ENCODE data around the gene MBP. TPM values are rescaled to one million over a fixed set of nuclear protein-coding genes. Genes with fewer than 3 reads are reported as not detected.

The MBP gene
- total and polyA plus RNA-seq, 2 of the 13 experiments (the other 11 are each of a cell fraction or from before 2014, with no cell fraction given), result 5.0 to 8.5 TPM

GRCh38 chr18:77062518-77063003 lies 70.0 kb downstream of the MBP start:
- Histone ChIP-seq H3K27me3 (ENCODE audit: control insufficient read depth in 1 of 2, insufficient read depth in 2 of 2, low read length in 2 of 2) (no peaks in the 10 kb centered on the region), H3K36me3 (replicated peaks in 1 of 2; ENCODE audit: control insufficient read depth in 1 of 2, insufficient read depth in 2 of 2, low read length in 2 of 2) (no peaks in the 10 kb centered on the region; a peak in 2 of 5 replicates), H3K9ac (ENCODE audit: insufficient read depth, low read depth, low read length) (no peak overlapping the region), H2AFZ (ENCODE audit: low read length) (no peak overlapping the region), H3K4me1 (ENCODE audit: insufficient read depth, low read length) (peaks cover 2% of the 10 kb centered on the region), H3K27ac (ENCODE audit: extremely low read length, insufficient read depth, low read length) (no peak overlapping the region), H3K4me2 (ENCODE audit: low read depth, low read length) (no peak overlapping the region), H3K79me2 (ENCODE audit: insufficient read depth, low read length) (no peaks in the 10 kb centered on the region), H4K20me1 (ENCODE audit: insufficient read depth, low read length) (no peaks in the 10 kb centered on the region), H3K9me3 (ENCODE audit: low read length) (no peaks in the 10 kb centered on the region), H3K4me3 (replicated peaks in 1 of 3; ENCODE audit: insufficient read depth in 1 of 3, low read depth in 2 of 3, low read length in 3 of 3) (no peak overlapping the region)
- WGBS (ENCODE audit: low lambda C conversion rate), result 94% methylated on average over 12 of the region's 12 CpGs
- BruUV-seq (replicated peaks), result no TSS peak
- TF ChIP-seq KLF6 (CRISPR knock-in tag; IDR thresholded peaks at IDR 0.05), result no peak
- no peak for TF ChIP-seq THRA (CRISPR knock-in tag; IDR thresholded peaks at IDR 0.05; ENCODE audit: borderline replicate concordance)
- TF ChIP-seq MEF2D (CRISPR knock-in tag; IDR thresholded peaks at IDR 0.05), result no peak
- TF ChIP-seq NFE2 (CRISPR knock-in tag; IDR thresholded peaks at IDR 0.05), result no peak
- no peak for TF ChIP-seq NRL (CRISPR knock-in tag; IDR thresholded peaks at IDR 0.05; ENCODE audit: borderline replicate concordance)
- no peak for TF ChIP-seq KAT2B (IDR thresholded peaks at IDR 0.05; ENCODE audit: borderline replicate concordance, low read depth, low read length)
- no peak for TF ChIP-seq POGZ (CRISPR knock-in tag; IDR thresholded peaks at IDR 0.05)
- TF ChIP-seq AKAP8 (CRISPR knock-in tag; IDR thresholded peaks at IDR 0.05), result no peak
- TF ChIP-seq MNT (IDR thresholded peaks at IDR 0.05), result no peak
- TF ChIP-seq BCL3 (CRISPR knock-in tag; IDR thresholded peaks at IDR 0.05), result no peak
- no peak for TF ChIP-seq TOE1 (CRISPR knock-in tag; IDR thresholded peaks at IDR 0.05)
- TF ChIP-seq ZNF556 (CRISPR knock-in tag; IDR thresholded peaks at IDR 0.05; ENCODE audit: borderline replicate concordance), result no peak
- no peak for TF ChIP-seq GFI1 (CRISPR knock-in tag; IDR thresholded peaks at IDR 0.05; ENCODE audit: borderline replicate concordance)
- POLR2A ChIA-PET, result no interaction called here
- ATAC-seq (no peak), DNase-seq (ENCODE audit: low spot score) (no peak), FAIRE-seq (no peak)
- intact Hi-C loops (cut with micrococcal nuclease; ENCODE audit: unreplicated experiment), result no loop called here
- CTCF ChIA-PET (ENCODE audit: low intra/inter-chr PET ratio, low total read pairs), result no interaction called here
- in situ Hi-C loops (cut with HindIII; ENCODE audit: extremely low pct_ligation_motif_present, low pct_unique_long_range_greater_than_20kb), result no loop called here

All from HepG2 (cell line).